Liver (tissue), 9 donors: ENCODE data around the gene HAUS7. TPM values are rescaled to one million over a fixed set of nuclear protein-coding genes. Genes with fewer than 3 reads are reported as not detected.

Experiments used
- DNase-seq: peaks from one replicate; pipeline ENCODE4 v3.0.0-alpha.2; 2017; ENCODE audit warnings: low spot score
- H3K27ac ChIP-seq, 2 donors: one replicate each; pipeline ENCODE4 v1.7.0; 2013; ENCODE audit warnings: inconsistent platforms in 2 of 2, low read length in 2 of 2, control low read depth in 1 of 2, low read depth in 1 of 2, mild to moderate bottlenecking in 1 of 2
- H3K27me3 ChIP-seq, 4 donors: one replicate each; pipeline versions ENCODE4 v1.6.1 to v1.7.0; 2013; ENCODE audit warnings: low read length in 3 of 4, inconsistent platforms in 1 of 4, mild to moderate bottlenecking in 1 of 4, moderate library complexity in 1 of 4; ENCODE audit not compliant: control insufficient read depth in 4 of 4, insufficient read depth in 4 of 4
- H3K36me3 ChIP-seq, 4 donors: one replicate each; pipeline versions ENCODE4 v1.6.1 to v1.7.0; 2013; ENCODE audit warnings: low read length in 3 of 4, mild to moderate bottlenecking in 3 of 4, low read depth in 1 of 4, moderate library complexity in 1 of 4; ENCODE audit not compliant: control insufficient read depth in 4 of 4, insufficient read depth in 3 of 4
- H3K4me1 ChIP-seq, 4 donors: one replicate each; pipeline versions ENCODE4 v1.6.1 to v1.7.0; 2013; ENCODE audit warnings: low read length in 3 of 4, mild to moderate bottlenecking in 3 of 4, moderate library complexity in 1 of 4; ENCODE audit not compliant: control insufficient read depth in 4 of 4, insufficient read depth in 4 of 4
- H3K4me3 ChIP-seq, 3 donors: one replicate each; pipeline versions ENCODE4 v1.6.1 to v1.7.0; 2013; ENCODE audit warnings: low read length in 3 of 3, control low read depth in 1 of 3, low read depth in 1 of 3, mild to moderate bottlenecking in 1 of 3
- H3K9ac ChIP-seq, 2 donors: one replicate each; pipeline ENCODE4 v1.7.0; 2013; ENCODE audit warnings: low read length in 2 of 2, mild to moderate bottlenecking in 2 of 2, moderate library complexity in 2 of 2, control low read depth in 1 of 2, low read depth in 1 of 2
- H3K9me3 ChIP-seq, 4 donors: one replicate each; pipeline versions ENCODE4 v1.6.1 to v1.7.0; 2013; ENCODE audit warnings: low read length in 3 of 4; ENCODE audit not compliant: control insufficient read depth in 4 of 4
- ATF3 ChIP-seq: IDR thresholded peaks from 2 replicates; pipeline ENCODE4 v1.6.1; 2016; ENCODE audit warnings: antibody characterized with exemption
- CTCF ChIP-seq: fragments of 150-350 bp; IDR thresholded peaks from 2 replicates; pipeline ENCODE4 v1.5.1; 2017; ENCODE audit warnings: improper control_type of control experiment, low read depth, low read length; ENCODE audit not compliant: missing input control
- EGR1 ChIP-seq, 2 donors: IDR thresholded peaks; 2 replicates each; pipeline ENCODE4 v1.6.1; 2016 to 2018; ENCODE audit warnings: antibody characterized with exemption in 2 of 2, low read depth in 2 of 2
- FOXA2 ChIP-seq: IDR thresholded peaks from 2 replicates; pipeline ENCODE4 v1.6.1; 2016; ENCODE audit warnings: antibody characterized with exemption
- GABPA ChIP-seq, 2 donors: IDR thresholded peaks in 1 of 2; conservative IDR thresholded peaks in 1 of 2; 2 replicates each; pipeline ENCODE4 v1.6.1; 2016; ENCODE audit warnings: antibody characterized with exemption in 2 of 2, mild to moderate bottlenecking in 1 of 2, moderate library complexity in 1 of 2
- HNF4A ChIP-seq, 2 donors: conservative IDR thresholded peaks; 2 replicates each; pipeline ENCODE4 v1.6.1; 2016; ENCODE audit warnings: antibody characterized with exemption in 2 of 2, mild to moderate bottlenecking in 2 of 2
- HNF4G ChIP-seq: IDR thresholded peaks from 2 replicates; pipeline ENCODE4 v1.6.1; 2016; ENCODE audit warnings: antibody characterized with exemption
- JUND ChIP-seq, 2 donors: IDR thresholded peaks; 2 replicates each; pipeline ENCODE4 v1.6.1; 2016; ENCODE audit warnings: antibody characterized with exemption in 2 of 2
- RAD21 ChIP-seq, 2 donors: IDR thresholded peaks; 2 replicates each; pipeline ENCODE4 v1.6.1; 2016; ENCODE audit warnings: antibody characterized with exemption in 2 of 2, mild to moderate bottlenecking in 2 of 2
- REST ChIP-seq: IDR thresholded peaks from 2 replicates; pipeline ENCODE4 v1.6.1; 2016; ENCODE audit warnings: antibody characterized with exemption, mild to moderate bottlenecking
- RXRA ChIP-seq, 2 donors: IDR thresholded peaks; 2 replicates each; pipeline ENCODE4 v1.6.1; 2017 to 2018; ENCODE audit warnings: antibody characterized with exemption in 2 of 2, mild to moderate bottlenecking in 1 of 2
- TAF1 ChIP-seq: conservative IDR thresholded peaks from 2 replicates; pipeline ENCODE4 v1.6.1; 2016; ENCODE audit warnings: antibody characterized with exemption, mild to moderate bottlenecking
- YY1 ChIP-seq: IDR thresholded peaks from 2 replicates; pipeline ENCODE4 v1.6.1; 2016; ENCODE audit warnings: antibody characterized with exemption, mild to moderate bottlenecking
- ZBTB33 ChIP-seq: IDR thresholded peaks from 2 replicates; pipeline ENCODE4 v1.6.1; 2016; ENCODE audit warnings: antibody characterized with exemption
- WGBS: extraction: QIAGEN DNeasy Blood & Tissue Kit; methylation state at CpG from one replicate; pipeline ENCODE4 v1.1.7; 2013; 5-methylcytosine and 5-hydroxymethylcytosine counted together
- polyA plus RNA-seq, 2 donors: library from polyadenylated mRNA; stranded (reverse) in 1 of 2; unstranded in 1 of 2; fragments of 200-250 nt in 1 of 2; fragments of >200 nt in 1 of 2; fragmentation: Nextera tagmentation in 1 of 2; extraction: Ambion mirVana in 1 of 2; gene quantifications; one replicate each; pipeline versions ENCODE4 v1.2.1 to v1.2.3, GENCODE V29; 2013 to 2015
- total RNA-seq, 2 donors: library from RNA; depleted of rRNA; stranded (reverse); fragments of >200 nt; gene quantifications; one replicate each; pipeline ENCODE4 v1.2.3, GENCODE V29; 2014
- donor health status: healthy.
- donor health status: healthy.
- donor health status: healthy.
- donor health status: healthy.
- donor health status: healthy.

HAUS7 gene
- total and polyA plus RNA-seq, 4 donors = 7.0 to 8.9 (median 7.8) TPM

GRCh38 chrX:153475751-153476281 is 5.4 kb upstream of the HAUS7 start (continued):
- TF ChIP-seq REST = no peak

- DNase-seq = no peak
- Histone ChIP-seq H3K4me3 (no peak overlapping the region), H3K9ac (no peak overlapping the region), H3K36me3 (no peaks in the 10 kb centered on the region), H3K27me3 (no peaks in the 10 kb centered on the region), H3K9me3 (no peaks in the 10 kb centered on the region), H3K27ac (peak overlapping the region; percentile 19 to 46), H3K4me1 (peaks cover 0 to 7% (median 0%) of the 10 kb centered on the region in 4 donors)
- WGBS = 90% methylated on average over 7 of the region's 7 CpGs
- TF ChIP-seq RAD21 (IDR thresholded peaks at IDR 0.05) (no peak), ATF3 (no peak), GABPA (IDR thresholded peaks at IDR 0.05 in 1 of 2, conservative IDR thresholded peaks at IDR 0.05 in 1 of 2) (no peak), ZBTB33 (no peak), HNF4A (conservative IDR thresholded peaks at IDR 0.05) (no peak), RXRA (IDR thresholded peaks at IDR 0.05) (no peak), FOXA2 (no peak), HNF4G (no peak)
These were observed 4.9 kb upstream of the HAUS7 start for GRCh38 chrX:153475271-153475670.

- Histone ChIP-seq H3K27me3 (no peaks in the 10 kb centered on the region), H3K36me3 (no peaks in the 10 kb centered on the region), H3K27ac (peak overlapping the region in 1 of 2 donors; percentile 19), H3K9ac (no peak overlapping the region), H3K9me3 (no peaks in the 10 kb centered on the region), H3K4me1 (peaks cover 0 to 7% (median 5%) of the 10 kb centered on the region in 4 donors), H3K4me3 (peak overlapping the region in 1 of 3 donors; percentile 20)
- TF ChIP-seq ATF3 = no peak
- no peak for TF ChIP-seq TAF1
- TF ChIP-seq HNF4G = no peak
- TF ChIP-seq JUND (IDR thresholded peaks at IDR 0.05) = no peak
- no peak for TF ChIP-seq RXRA (IDR thresholded peaks at IDR 0.05)
- TF ChIP-seq RAD21 (IDR thresholded peaks at IDR 0.05) = no peak
- no peak for TF ChIP-seq YY1
- no peak for TF ChIP-seq EGR1 (IDR thresholded peaks at IDR 0.05; ENCODE audit: low read depth in 2 of 2)
- no peak for TF ChIP-seq CTCF
- TF ChIP-seq HNF4A (conservative IDR thresholded peaks at IDR 0.05) = no peak
- DNase-seq = no peak
- 3% methylated on average over 59 of the region's 59 CpGs for WGBS
These were observed 4.3 kb upstream of the HAUS7 start for GRCh38 chrX:153474718-153475117.
